C4-2B (cell line): ENCODE data around the gene MTPN.

Experiments used
- H3K27ac ChIP-seq: fragments of 450-650 bp; 2 replicates; pipeline ENCODE4 v1.5.1; 2017
- CTCF ChIP-seq: fragments of 450-650 bp; conservative IDR thresholded peaks from 2 replicates; pipeline ENCODE4 v1.5.1; 2017; ENCODE audit warnings: mild to moderate bottlenecking
- ZFX ChIP-seq: fragments of 450-650 bp; IDR thresholded peaks from 2 replicates; pipeline ENCODE4 v1.6.1; 2017

Gene MTPN

GRCh38 chr7:135913404-135913803 lies 63.8 kb downstream of the MTPN start:
- no peak overlapping the region for H3K27ac ChIP-seq

GRCh38 chr7:135911099-135911498 lies 66.1 kb downstream of the MTPN start:
- H3K27ac ChIP-seq, result no peak overlapping the region
- no peak for TF ChIP-seq ZFX
- no peak for TF ChIP-seq CTCF

More at GRCh38 chr7:135913404-135913803, 63.8 kb downstream of the MTPN start:
- no peak for TF ChIP-seq CTCF
- TF ChIP-seq ZFX, result no peak

- TF ChIP-seq ZFX, result no peak
- no peak for TF ChIP-seq CTCF
- H3K27ac ChIP-seq, result no peak overlapping the region
Measured at GRCh38 chr7:135910393-135911036, 66.6 kb downstream of the MTPN start.

GRCh38 chr7:135905858-135906257 lies 71.3 kb downstream of the MTPN start:
- H3K27ac ChIP-seq, result no peak overlapping the region
- no peak for TF ChIP-seq ZFX
- TF ChIP-seq CTCF, result no peak

GRCh38 chr7:135905355-135905754 lies 71.8 kb downstream of the MTPN start:
- TF ChIP-seq CTCF, result no peak
- TF ChIP-seq ZFX, result no peak
- H3K27ac ChIP-seq, result no peak overlapping the region

- H3K27ac ChIP-seq, result no peak overlapping the region
- TF ChIP-seq ZFX (no peak), CTCF (no peak)
Measured at GRCh38 chr7:135904282-135904681, 72.9 kb downstream of the MTPN start.

- H3K27ac ChIP-seq, result no peak overlapping the region
- TF ChIP-seq ZFX, result no peak
- TF ChIP-seq CTCF, result no peak
Measured at GRCh38 chr7:135901585-135902540, 75.3 kb downstream of the MTPN start.
